HepG2 (cell line): ENCODE results near the gene SPPL3. TPM values are rescaled to one million over a fixed set of nuclear protein-coding genes. Genes with fewer than 3 reads are reported as not detected.
A peak's percentile ranks its signal among the peaks of the same experiment; 100 is the strongest.

Experiments
- DNMT3B ChIP-seq: conservative IDR thresholded peaks from 2 replicates; pipeline ENCODE4 v1.6.1; 2016; ENCODE audit warnings: missing biosample characterization, control low read depth
- ETV5 ChIP-seq: IDR thresholded peaks from 2 replicates; pipeline ENCODE4 v1.6.1; 2018; ENCODE audit warnings: missing biosample characterization, missing genetic modification reagents, inconsistent platforms, borderline replicate concordance
- IKZF1 ChIP-seq: fragments of 450-650 bp; IDR thresholded peaks from 2 replicates; pipeline ENCODE4 v1.7.1; 2016
- KDM1A ChIP-seq: IDR thresholded peaks from 2 replicates; pipeline ENCODE4 v1.6.1; 2016; ENCODE audit warnings: missing compliant biosample characterization
- KLF16 ChIP-seq, 2 experiments: sonication (generic) in 1 of 2; formaldehyde crosslinking in 1 of 2; IDR thresholded peaks; 2 replicates each; pipeline versions ENCODE4 v1.6.1 to v1.8.0; 2016 to 2023; ENCODE audit warnings: missing genetic modification reagents in 2 of 2, missing compliant biosample characterization in 1 of 2
- MEIS2 ChIP-seq: sonication (generic); formaldehyde crosslinking; IDR thresholded peaks from 2 replicates; pipeline ENCODE4 v1.9.0; 2021; ENCODE audit warnings: mild to moderate bottlenecking, missing genetic modification reagents
- NFKB2 ChIP-seq: sonication (generic); formaldehyde crosslinking; IDR thresholded peaks from 2 replicates; pipeline ENCODE4 v1.4.0; 2020; ENCODE audit warnings: missing genetic modification reagents, borderline replicate concordance
- PHB2 ChIP-seq: fragments of 450-650 bp; IDR thresholded peaks from 2 replicates; pipeline ENCODE4 v1.6.1; 2018; ENCODE audit not compliant: partially characterized antibody
- RXRB ChIP-seq: IDR thresholded peaks from 2 replicates; pipeline ENCODE4 v1.6.1; 2016; ENCODE audit warnings: borderline replicate concordance, missing genetic modification reagents, missing compliant biosample characterization
- SMC3 ChIP-seq: IDR thresholded peaks from 2 replicates; pipeline ENCODE4 v1.6.1; 2011; ENCODE audit warnings: low read length, improper control_type of control experiment
- SUZ12 ChIP-seq: fragments of 150-350 bp; IDR thresholded peaks from 2 replicates; pipeline ENCODE4 v1.6.1; 2014; ENCODE audit warnings: low read depth, low read length
- TEAD3 ChIP-seq: optimal IDR thresholded peaks from 2 replicates; pipeline ENCODE3; 2016; ENCODE audit warnings: borderline replicate concordance
- TP53 ChIP-seq: sonication (generic); formaldehyde crosslinking; conservative IDR thresholded peaks from 2 replicates; pipeline ENCODE4 v1.4.0; 2020; ENCODE audit warnings: missing genetic modification reagents
- ZFP36L1 ChIP-seq: sonication (generic); formaldehyde crosslinking; IDR thresholded peaks from 2 replicates; pipeline ENCODE4 v1.8.0; 2022; ENCODE audit warnings: mild to moderate bottlenecking, missing genetic modification reagents, moderate library complexity
- ZNF652 ChIP-seq: IDR thresholded peaks from 2 replicates; pipeline ENCODE4 v1.6.1; 2016; ENCODE audit warnings: low read depth, borderline replicate concordance
- polyA plus RNA-seq, 8 experiments: library from polyadenylated mRNA; depleted of rRNA in 3 of 8; stranded (reverse) in 7 of 8; unstranded in 1 of 8; fragments of >200 nt; fragmentation: Illumina TruSeq in 4 of 8; extraction: Trizol in 4 of 8; gene quantifications; 2 replicates each; pipeline versions ENCODE4 v1.2.1 to v1.2.3, GENCODE V29; 2011 to 2016; ENCODE audit warnings: low read depth in 4 of 8, missing spikeins in 1 of 8, mixed read lengths in 1 of 8; ENCODE audit not compliant: insufficient read depth in 1 of 8
- total RNA-seq, 5 experiments: library from RNA; depleted of rRNA; stranded (reverse); fragments of >200 nt; fragmentation: Illumina TruSeq; extraction: Trizol; gene quantifications; 2 replicates each; pipeline ENCODE4 v1.2.3, GENCODE V29; 2016; ENCODE audit warnings: low read depth in 1 of 5
- TF ChIP-seq, protein P1 (sequence below): sonication (generic); formaldehyde crosslinking; IDR thresholded peaks from 2 replicates; pipeline ENCODE4 v1.5.0; 2020; ENCODE audit warnings: mild to moderate bottlenecking, low read depth, missing genetic modification reagents, borderline replicate concordance
- TF ChIP-seq, protein P2 (sequence below): sonication (generic); formaldehyde crosslinking; IDR thresholded peaks from 2 replicates; pipeline ENCODE4 v1.5.1; 2020; ENCODE audit warnings: missing genetic modification reagents, mild to moderate bottlenecking, borderline replicate concordance
- TF ChIP-seq, protein P3 (sequence below): sonication (generic); formaldehyde crosslinking; IDR thresholded peaks from 2 replicates; pipeline ENCODE4 v1.4.0; 2020; ENCODE audit warnings: missing genetic modification reagents
- TF ChIP-seq, protein P4 (sequence below): sonication (generic); formaldehyde crosslinking; IDR thresholded peaks from 2 replicates; pipeline ENCODE4 v1.4.0; 2020; ENCODE audit warnings: missing genetic modification reagents
- TF ChIP-seq, protein P5 (sequence below): fragments of 450-650 bp; IDR thresholded peaks from 2 replicates; pipeline ENCODE4 v1.6.1; 2017; ENCODE audit warnings: mild to moderate bottlenecking

The SPPL3 gene
- total and polyA plus RNA-seq, 2 of the 13 experiments (the other 11 are each of a cell fraction or from before 2014, with no cell fraction given): 8.9 to 9.1 TPM

DNA sequence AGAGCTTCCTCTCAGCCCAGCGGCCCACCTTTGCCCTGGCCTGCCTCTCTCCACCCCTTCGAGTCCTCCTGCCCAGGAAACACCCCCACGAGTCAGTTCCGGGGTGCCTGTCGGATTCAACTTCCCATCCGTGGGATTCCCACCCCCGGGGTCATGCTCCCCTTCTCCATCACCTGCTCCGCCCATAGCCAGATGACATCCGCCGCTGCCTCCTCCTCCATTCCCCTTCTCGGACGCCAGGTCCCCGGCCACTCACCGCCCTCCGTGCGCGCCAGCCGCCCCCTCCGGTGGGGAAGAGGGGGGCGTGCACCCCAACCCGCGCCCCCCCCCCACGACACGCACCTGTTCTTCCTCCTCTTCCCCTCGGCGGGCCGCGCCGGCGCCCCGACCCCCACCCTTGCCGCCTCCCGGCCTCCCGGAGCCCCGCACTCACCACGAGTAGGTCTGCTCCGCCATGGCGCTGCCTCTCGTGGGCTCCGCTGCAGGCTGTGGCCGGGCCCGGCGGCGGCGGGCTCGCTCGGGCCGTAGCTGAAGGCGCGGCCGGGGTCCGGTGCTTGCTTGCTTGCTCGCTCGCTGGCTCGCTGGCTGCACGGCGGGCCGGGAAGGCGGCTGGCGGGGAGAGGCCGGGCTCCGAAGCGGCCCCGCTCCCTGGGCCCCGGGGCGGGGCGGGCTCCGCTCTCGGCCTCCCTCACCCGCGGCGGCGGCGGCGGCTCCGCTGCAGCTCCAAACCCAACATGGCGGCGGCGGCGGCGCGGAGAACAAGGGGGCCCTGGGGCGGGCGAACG lies 554 bp downstream of the SPPL3 start (continued):
- TF ChIP-seq, protein P1, sequence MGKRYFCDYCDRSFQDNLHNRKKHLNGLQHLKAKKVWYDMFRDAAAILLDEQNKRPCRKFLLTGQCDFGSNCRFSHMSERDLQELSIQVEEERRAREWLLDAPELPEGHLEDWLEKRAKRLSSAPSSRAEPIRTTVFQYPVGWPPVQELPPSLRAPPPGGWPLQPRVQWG (CRISPR knock-in tag): no peak
- TF ChIP-seq SUZ12 (no peak), KLF16 (CRISPR knock-in tag; IDR thresholded peaks at IDR 0.05) (0 out of 4 replicates have a peak, but pooled peaks of 1 of the 2 experiments have one; percentile 53), NFKB2 (CRISPR knock-in tag) (no peak), IKZF1 (no peak), KDM1A (CRISPR knock-in tag) (no peak), DNMT3B (CRISPR knock-in tag) (no peak), SMC3 (no peak), RXRB (CRISPR knock-in tag) (no peak), TEAD3 (CRISPR knock-in tag) (peak; percentile 31), ZNF652 (CRISPR knock-in tag) (no peak), PHB2 (no peak), ETV5 (peak; percentile 64; the same call in 1 of the 2 replicates), TP53 (CRISPR knock-in tag) (no peak), MEIS2 (CRISPR knock-in tag) (no peak), ZFP36L1 (no peak)
- TF ChIP-seq, protein P2, sequence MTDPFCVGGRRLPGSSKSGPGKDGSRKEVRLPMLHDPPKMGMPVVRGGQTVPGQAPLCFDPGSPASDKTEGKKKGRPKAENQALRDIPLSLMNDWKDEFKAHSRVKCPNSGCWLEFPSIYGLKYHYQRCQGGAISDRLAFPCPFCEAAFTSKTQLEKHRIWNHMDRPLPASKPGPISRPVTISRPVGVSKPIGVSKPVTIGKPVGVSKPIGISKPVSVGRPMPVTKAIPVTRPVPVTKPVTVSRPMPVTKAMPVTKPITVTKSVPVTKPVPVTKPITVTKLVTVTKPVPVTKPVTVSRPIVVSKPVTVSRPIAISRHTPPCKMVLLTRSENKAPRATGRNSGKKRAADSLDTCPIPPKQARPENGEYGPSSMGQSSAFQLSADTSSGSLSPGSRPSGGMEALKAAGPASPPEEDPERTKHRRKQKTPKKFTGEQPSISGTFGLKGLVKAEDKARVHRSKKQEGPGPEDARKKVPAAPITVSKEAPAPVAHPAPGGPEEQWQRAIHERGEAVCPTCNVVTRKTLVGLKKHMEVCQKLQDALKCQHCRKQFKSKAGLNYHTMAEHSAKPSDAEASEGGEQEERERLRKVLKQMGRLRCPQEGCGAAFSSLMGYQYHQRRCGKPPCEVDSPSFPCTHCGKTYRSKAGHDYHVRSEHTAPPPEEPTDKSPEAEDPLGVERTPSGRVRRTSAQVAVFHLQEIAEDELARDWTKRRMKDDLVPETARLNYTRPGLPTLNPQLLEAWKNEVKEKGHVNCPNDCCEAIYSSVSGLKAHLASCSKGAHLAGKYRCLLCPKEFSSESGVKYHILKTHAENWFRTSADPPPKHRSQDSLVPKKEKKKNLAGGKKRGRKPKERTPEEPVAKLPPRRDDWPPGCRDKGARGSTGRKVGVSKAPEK (CRISPR knock-in tag): no peak
- TF ChIP-seq, protein P3, sequence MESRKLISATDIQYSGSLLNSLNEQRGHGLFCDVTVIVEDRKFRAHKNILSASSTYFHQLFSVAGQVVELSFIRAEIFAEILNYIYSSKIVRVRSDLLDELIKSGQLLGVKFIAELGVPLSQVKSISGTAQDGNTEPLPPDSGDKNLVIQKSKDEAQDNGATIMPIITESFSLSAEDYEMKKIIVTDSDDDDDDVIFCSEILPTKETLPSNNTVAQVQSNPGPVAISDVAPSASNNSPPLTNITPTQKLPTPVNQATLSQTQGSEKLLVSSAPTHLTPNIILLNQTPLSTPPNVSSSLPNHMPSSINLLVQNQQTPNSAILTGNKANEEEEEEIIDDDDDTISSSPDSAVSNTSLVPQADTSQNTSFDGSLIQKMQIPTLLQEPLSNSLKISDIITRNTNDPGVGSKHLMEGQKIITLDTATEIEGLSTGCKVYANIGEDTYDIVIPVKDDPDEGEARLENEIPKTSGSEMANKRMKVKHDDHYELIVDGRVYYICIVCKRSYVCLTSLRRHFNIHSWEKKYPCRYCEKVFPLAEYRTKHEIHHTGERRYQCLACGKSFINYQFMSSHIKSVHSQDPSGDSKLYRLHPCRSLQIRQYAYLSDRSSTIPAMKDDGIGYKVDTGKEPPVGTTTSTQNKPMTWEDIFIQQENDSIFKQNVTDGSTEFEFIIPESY (CRISPR knock-in tag): no peak
- TF ChIP-seq, protein P4, sequence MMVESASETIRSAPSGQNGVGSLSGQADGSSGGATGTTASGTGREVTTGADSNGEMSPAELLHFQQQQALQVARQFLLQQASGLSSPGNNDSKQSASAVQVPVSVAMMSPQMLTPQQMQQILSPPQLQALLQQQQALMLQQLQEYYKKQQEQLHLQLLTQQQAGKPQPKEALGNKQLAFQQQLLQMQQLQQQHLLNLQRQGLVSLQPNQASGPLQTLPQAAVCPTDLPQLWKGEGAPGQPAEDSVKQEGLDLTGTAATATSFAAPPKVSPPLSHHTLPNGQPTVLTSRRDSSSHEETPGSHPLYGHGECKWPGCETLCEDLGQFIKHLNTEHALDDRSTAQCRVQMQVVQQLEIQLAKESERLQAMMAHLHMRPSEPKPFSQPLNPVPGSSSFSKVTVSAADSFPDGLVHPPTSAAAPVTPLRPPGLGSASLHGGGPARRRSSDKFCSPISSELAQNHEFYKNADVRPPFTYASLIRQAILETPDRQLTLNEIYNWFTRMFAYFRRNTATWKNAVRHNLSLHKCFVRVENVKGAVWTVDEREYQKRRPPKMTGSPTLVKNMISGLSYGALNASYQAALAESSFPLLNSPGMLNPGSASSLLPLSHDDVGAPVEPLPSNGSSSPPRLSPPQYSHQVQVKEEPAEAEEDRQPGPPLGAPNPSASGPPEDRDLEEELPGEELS: no peak
- TF ChIP-seq, protein P5, sequence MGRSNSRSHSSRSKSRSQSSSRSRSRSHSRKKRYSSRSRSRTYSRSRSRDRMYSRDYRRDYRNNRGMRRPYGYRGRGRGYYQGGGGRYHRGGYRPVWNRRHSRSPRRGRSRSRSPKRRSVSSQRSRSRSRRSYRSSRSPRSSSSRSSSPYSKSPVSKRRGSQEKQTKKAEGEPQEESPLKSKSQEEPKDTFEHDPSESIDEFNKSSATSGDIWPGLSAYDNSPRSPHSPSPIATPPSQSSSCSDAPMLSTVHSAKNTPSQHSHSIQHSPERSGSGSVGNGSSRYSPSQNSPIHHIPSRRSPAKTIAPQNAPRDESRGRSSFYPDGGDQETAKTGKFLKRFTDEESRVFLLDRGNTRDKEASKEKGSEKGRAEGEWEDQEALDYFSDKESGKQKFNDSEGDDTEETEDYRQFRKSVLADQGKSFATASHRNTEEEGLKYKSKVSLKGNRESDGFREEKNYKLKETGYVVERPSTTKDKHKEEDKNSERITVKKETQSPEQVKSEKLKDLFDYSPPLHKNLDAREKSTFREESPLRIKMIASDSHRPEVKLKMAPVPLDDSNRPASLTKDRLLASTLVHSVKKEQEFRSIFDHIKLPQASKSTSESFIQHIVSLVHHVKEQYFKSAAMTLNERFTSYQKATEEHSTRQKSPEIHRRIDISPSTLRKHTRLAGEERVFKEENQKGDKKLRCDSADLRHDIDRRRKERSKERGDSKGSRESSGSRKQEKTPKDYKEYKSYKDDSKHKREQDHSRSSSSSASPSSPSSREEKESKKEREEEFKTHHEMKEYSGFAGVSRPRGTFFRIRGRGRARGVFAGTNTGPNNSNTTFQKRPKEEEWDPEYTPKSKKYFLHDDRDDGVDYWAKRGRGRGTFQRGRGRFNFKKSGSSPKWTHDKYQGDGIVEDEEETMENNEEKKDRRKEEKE: no peak
